HUES64 (cell line): ENCODE results near the gene IFT81.
"Not testable (repeated sequence)": the region's sequence is repeated elsewhere in the genome, so short reads cannot be mapped to it uniquely, and the experiment has no call there.

Experiments
- H3K27ac ChIP-seq: 2 replicates; pipeline ENCODE4 v1.7.0; 2013; ENCODE audit warnings: low read depth, low read length, inconsistent platforms
- H3K27me3 ChIP-seq: 2 replicates; pipeline ENCODE4 v1.6.1; 2013; ENCODE audit warnings: mild to moderate bottlenecking, low read length; ENCODE audit not compliant: insufficient read depth
- H3K36me3 ChIP-seq: 2 replicates; pipeline ENCODE4 v1.6.1; 2013; ENCODE audit warnings: mild to moderate bottlenecking, low read length; ENCODE audit not compliant: insufficient read depth
- H3K4me1 ChIP-seq: 2 replicates; pipeline ENCODE4 v1.6.1; 2013; ENCODE audit warnings: mild to moderate bottlenecking, low read length, moderate library complexity; ENCODE audit not compliant: insufficient read depth
- H3K4me3 ChIP-seq: 2 replicates; pipeline ENCODE4 v1.5.1; 2013; ENCODE audit warnings: mild to moderate bottlenecking, low read length, moderate library complexity
- H3K9ac ChIP-seq: 2 replicates; pipeline ENCODE4 v1.6.1; 2013; ENCODE audit warnings: mild to moderate bottlenecking, low read depth, low read length
- H3K9me3 ChIP-seq: 2 replicates; pipeline ENCODE4 v1.6.1; 2013; ENCODE audit warnings: low read depth, low read length; ENCODE audit not compliant: insufficient read depth
- WGBS: fragments of 150-250, 120-280 bp; methylation state at CpG from one replicate; pipeline ENCODE4 v1.1.7; 2013; ENCODE audit warnings: missing lambda C conversion rate; 5-methylcytosine and 5-hydroxymethylcytosine counted together

Gene IFT81

DNA sequence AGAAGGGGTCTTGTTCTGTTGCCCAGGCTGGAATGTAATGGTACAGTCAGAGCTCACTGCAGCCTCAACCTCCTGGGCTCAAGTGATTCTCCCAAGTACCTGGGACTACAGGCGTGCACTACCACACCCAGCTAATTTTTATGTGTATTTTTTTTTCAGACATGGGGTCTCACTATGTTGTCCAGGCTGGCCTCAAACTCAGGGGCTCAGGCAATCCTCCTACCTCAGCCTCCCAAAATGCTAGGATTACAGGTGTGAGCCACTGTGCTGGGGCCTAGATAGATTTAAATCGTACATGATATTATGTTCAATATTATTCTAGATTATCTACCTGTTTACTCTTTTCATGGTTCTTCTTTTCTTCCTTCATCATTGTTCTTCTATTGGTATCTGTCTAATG, 61.5 kb downstream of the IFT81 start:
- no peak overlapping the region for H3K4me3 ChIP-seq
- H3K36me3 ChIP-seq: peaks cover 26% of the 10 kb centered on the region; the same call in 1 of the 2 replicates
- no peaks in the 10 kb centered on the region for H3K4me1 ChIP-seq
- WGBS: 93% methylated on average over 2 of the region's 2 CpGs
- H3K9me3 ChIP-seq: peaks cover 17% of the 10 kb centered on the region
- no peak overlapping the region for H3K9ac ChIP-seq
- H3K27me3 ChIP-seq: no peaks in the 10 kb centered on the region
- H3K27ac ChIP-seq: no peak overlapping the region

GRCh38 chr12:110186059-110186458, 61.9 kb downstream of the IFT81 start:
- no CpG with 5 or more reads among the region's 1 CpG for WGBS
- no peaks in the 10 kb centered on the region for H3K4me1 ChIP-seq
- H3K27me3 ChIP-seq: no peaks in the 10 kb centered on the region
- H3K27ac ChIP-seq: no peak overlapping the region
- H3K9ac ChIP-seq: no peak overlapping the region
- peaks cover 30% of the 10 kb centered on the region; the same call in 1 of the 2 replicates for H3K36me3 ChIP-seq
- peaks cover 17% of the 10 kb centered on the region for H3K9me3 ChIP-seq
- no peak overlapping the region for H3K4me3 ChIP-seq

GRCh38 chr12:110193196-110193595, 69.0 kb downstream of the IFT81 start:
- no peak overlapping the region for H3K4me3 ChIP-seq
- H3K4me1 ChIP-seq: no peaks in the 10 kb centered on the region
- no peaks in the 10 kb centered on the region for H3K27me3 ChIP-seq
- H3K27ac ChIP-seq: no peak overlapping the region
- H3K36me3 ChIP-seq: peaks cover 29% of the 10 kb centered on the region
- peaks cover 3% of the 10 kb centered on the region; the same call in 1 of the 2 replicates for H3K9me3 ChIP-seq
- H3K9ac ChIP-seq: no peak overlapping the region
- WGBS: 92% methylated on average over 1 of the region's 1 CpG

DNA sequence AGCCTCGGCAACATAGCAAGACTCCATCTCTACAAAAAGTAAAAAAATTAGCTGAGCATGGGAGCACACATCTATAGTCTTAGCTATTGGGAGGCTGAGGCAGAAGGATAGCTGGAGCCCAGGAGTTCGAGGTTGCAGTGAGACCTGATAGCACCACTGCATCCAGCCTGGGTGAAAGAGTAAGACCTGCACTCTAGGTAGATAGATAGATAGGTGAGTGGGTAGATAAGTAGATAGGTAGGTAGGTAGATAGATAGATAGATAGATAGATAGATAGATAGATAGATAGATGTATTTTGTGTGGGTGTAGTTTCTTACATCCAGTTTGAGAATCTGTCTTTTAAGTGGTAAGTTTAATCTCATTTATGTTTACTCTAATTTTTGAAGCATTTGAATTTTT, 72.8 kb downstream of the IFT81 start:
- Histone ChIP-seq H3K9me3 (peaks cover 3% of the 10 kb centered on the region; the same call in 1 of the 2 replicates), H3K27me3 (no peaks in the 10 kb centered on the region), H3K36me3 (peaks cover 22% of the 10 kb centered on the region), H3K27ac (no peak overlapping the region), H3K9ac (no peak overlapping the region), H3K4me1 (peaks cover 13% of the 10 kb centered on the region; the same call in 1 of the 2 replicates), H3K4me3 (no peak overlapping the region)
- 95% methylated on average over 2 of the region's 2 CpGs for WGBS

DNA sequence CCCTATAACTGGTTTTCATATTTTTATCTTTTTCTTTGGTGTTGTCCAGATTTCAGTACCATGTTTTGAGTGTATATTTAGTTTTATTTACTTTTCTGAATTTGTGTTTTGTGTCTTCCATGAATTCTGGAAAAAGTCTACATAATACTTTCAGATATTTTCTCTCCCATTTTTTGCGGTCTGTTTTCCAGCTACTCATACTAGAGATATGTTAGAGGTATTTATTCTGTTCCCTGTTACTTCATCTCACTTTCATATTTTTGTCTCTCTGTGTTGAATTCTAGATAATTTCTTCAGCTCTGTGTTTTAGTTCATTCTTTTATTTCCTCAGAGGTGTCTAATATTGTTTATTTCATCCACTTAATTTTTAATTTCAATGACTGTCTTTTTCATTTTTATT, 74.2 kb downstream of the IFT81 start:
- Histone ChIP-seq H3K27ac (no peak overlapping the region), H3K9ac (no peak overlapping the region)
- no CpG with 5 or more reads among the region's 1 CpG for WGBS

DNA sequence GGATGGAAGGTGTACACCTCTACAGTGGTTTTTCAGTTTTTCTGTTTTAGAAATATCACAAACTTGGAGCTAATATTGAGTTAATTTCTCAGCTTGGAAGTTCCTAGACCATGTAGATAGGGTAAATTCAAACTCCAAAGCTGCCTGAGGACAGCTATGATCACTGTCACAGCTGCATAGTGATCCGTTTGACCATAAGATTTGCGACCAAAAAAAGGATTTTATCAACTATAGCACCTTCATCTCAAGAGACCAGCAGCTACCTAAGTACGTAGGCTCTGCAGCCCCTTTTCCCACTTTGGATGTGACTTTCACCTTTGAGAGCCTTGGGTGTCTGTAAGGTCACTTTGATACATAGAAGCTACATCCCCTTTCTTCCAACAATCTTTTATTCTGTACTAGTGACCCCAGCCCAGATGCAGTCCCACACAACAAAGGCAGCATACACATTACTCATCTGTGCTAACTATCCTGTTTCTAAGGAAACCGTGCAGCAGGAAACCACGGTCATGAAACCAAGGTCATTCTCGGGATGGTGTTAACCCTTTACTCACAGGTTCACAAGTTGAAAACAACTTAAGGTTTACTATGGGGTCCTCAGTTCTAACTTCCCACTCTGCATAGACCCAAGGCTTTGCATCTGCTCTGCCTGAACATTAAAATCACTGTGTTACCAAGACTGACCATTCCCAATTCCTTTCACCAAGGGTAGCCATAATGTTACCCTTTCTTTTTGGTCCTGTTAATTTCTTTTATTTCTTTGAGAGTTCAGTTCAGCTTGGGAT, 75.4 kb downstream of the IFT81 start:
- WGBS: 24% methylated on average over 6 of the region's 6 CpGs
- Histone ChIP-seq H3K36me3 (peaks cover 16% of the 10 kb centered on the region), H3K9ac (no peak overlapping the region), H3K27ac (no peak overlapping the region), H3K4me3 (no peak overlapping the region), H3K9me3 (no peaks in the 10 kb centered on the region), H3K27me3 (no peaks in the 10 kb centered on the region), H3K4me1 (peaks cover 13% of the 10 kb centered on the region; the same call in 1 of the 2 replicates)

More for the DNA sequence above, 74.2 kb downstream of the IFT81 start:
- H3K36me3 ChIP-seq: peaks cover 12% of the 10 kb centered on the region
- no peaks in the 10 kb centered on the region for H3K27me3 ChIP-seq
- H3K9me3 ChIP-seq: peaks cover 3% of the 10 kb centered on the region; the same call in 1 of the 2 replicates
- H3K4me1 ChIP-seq: peaks cover 13% of the 10 kb centered on the region; the same call in 1 of the 2 replicates
- H3K4me3 ChIP-seq: no peak overlapping the region

DNA sequence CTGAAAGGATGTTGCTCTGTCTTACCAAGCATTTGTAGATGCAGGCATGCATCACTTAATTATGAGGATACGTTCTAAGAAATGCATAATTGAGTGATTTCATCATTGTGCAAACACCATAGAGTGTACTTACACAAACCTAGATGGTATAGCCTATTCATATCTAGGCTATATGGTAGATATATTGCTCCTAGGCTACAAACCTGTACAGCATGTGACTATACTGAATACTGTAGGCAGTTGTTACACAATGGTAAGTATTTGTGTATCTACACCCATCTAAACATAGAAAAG, 75.9 kb downstream of the IFT81 start:
- no peak overlapping the region for H3K4me3 ChIP-seq
- peaks cover 21% of the 10 kb centered on the region for H3K36me3 ChIP-seq
- no peak overlapping the region for H3K27ac ChIP-seq
- H3K9ac ChIP-seq: no peak overlapping the region
- WGBS: 100% methylated on average over 1 of the region's 1 CpG
- no peaks in the 10 kb centered on the region for H3K9me3 ChIP-seq
- no peaks in the 10 kb centered on the region for H3K27me3 ChIP-seq
- peaks cover 13% of the 10 kb centered on the region; the same call in 1 of the 2 replicates for H3K4me1 ChIP-seq

DNA sequence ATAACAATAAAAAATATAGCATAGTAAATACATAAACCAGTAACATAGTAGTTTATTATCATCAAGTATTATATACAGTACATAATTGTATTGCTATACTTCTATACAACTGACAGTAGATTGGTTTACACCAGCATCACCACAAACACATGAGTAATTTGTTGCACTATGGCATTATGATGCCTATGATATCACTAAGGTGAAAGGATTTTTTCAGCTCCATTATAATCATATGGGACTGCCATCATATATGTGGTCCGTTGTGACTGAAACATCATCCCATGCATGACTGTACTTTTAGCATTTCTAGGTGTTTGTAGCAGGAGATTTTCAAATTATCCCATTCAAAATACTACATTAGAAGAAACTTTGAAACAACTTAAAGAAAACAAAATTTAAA, 77.8 kb downstream of the IFT81 start:
- no CpG with 5 or more reads among the region's 1 CpG for WGBS
- Histone ChIP-seq H3K9ac (no peak overlapping the region), H3K4me3 (no peak overlapping the region), H3K4me1 (peaks cover 13% of the 10 kb centered on the region; the same call in 1 of the 2 replicates), H3K27me3 (no peaks in the 10 kb centered on the region), H3K36me3 (peaks cover 33% of the 10 kb centered on the region), H3K9me3 (no peaks in the 10 kb centered on the region), H3K27ac (no peak overlapping the region)

GRCh38 chr12:110203546-110203945, 79.4 kb downstream of the IFT81 start:
- no peak overlapping the region for H3K4me3 ChIP-seq
- no peak overlapping the region for H3K27ac ChIP-seq
- no peak overlapping the region for H3K9ac ChIP-seq
- no peaks in the 10 kb centered on the region for H3K9me3 ChIP-seq
- WGBS: 100% methylated on average over 2 of the region's 2 CpGs
- H3K36me3 ChIP-seq: peaks cover 33% of the 10 kb centered on the region
- no peaks in the 10 kb centered on the region for H3K27me3 ChIP-seq
- H3K4me1 ChIP-seq: peaks cover 13% of the 10 kb centered on the region; the same call in 1 of the 2 replicates

DNA sequence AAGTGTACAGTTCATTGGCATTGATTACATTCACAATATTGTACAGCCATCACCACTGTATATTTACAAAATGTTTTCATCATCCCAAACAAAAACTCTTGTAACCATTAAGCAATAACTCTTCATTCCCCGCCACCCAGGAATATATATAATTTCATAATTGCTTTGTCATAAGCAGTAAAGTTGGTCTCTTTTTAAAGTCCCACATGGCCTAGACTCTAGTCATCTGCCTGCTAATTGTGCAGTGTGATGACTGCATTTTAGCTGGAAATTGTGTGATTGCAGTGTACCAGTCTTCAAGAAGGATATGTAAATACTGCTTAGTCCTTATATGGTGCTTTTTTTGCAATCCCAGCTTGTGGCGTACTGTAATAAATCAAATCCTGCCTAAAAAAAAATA, 81.8 kb downstream of the IFT81 start:
- no peak overlapping the region for H3K4me3 ChIP-seq
- no peak overlapping the region for H3K9ac ChIP-seq
- H3K4me1 ChIP-seq: no peaks in the 10 kb centered on the region
- peaks cover 38% of the 10 kb centered on the region for H3K36me3 ChIP-seq
- no peaks in the 10 kb centered on the region for H3K9me3 ChIP-seq
- H3K27ac ChIP-seq: no peak overlapping the region
- no peaks in the 10 kb centered on the region for H3K27me3 ChIP-seq
- no CpG with 5 or more reads among the region's 2 CpGs for WGBS

GRCh38 chr12:110211639-110212536, 87.7 kb downstream of the IFT81 start:
- not testable (repeated sequence) for H3K9me3 ChIP-seq, H3K4me3 ChIP-seq, H3K9ac ChIP-seq, H3K27me3 ChIP-seq, H3K27ac ChIP-seq, H3K4me1 ChIP-seq
- H3K36me3 ChIP-seq: peaks cover 11% of the 10 kb centered on the region; the same call in 1 of the 2 replicates
- 96% methylated on average over 9 of the region's 10 CpGs for WGBS
